GM21381 (cell line): ENCODE measurements around the gene PCSK4.
"Not testable (repeated sequence)": the region's sequence is repeated elsewhere in the genome, so short reads cannot be mapped to it uniquely, and the experiment has no call there.

ENCODE experiments used
- ATAC-seq: cut with Tn5 transposase; IDR thresholded peaks from one replicate; pipeline ENCODE4 v1.9.1; 2021; ENCODE audit warnings: mild to moderate bottlenecking, moderate library complexity; ENCODE audit not compliant: unreplicated experiment

Gene PCSK4

DNA sequence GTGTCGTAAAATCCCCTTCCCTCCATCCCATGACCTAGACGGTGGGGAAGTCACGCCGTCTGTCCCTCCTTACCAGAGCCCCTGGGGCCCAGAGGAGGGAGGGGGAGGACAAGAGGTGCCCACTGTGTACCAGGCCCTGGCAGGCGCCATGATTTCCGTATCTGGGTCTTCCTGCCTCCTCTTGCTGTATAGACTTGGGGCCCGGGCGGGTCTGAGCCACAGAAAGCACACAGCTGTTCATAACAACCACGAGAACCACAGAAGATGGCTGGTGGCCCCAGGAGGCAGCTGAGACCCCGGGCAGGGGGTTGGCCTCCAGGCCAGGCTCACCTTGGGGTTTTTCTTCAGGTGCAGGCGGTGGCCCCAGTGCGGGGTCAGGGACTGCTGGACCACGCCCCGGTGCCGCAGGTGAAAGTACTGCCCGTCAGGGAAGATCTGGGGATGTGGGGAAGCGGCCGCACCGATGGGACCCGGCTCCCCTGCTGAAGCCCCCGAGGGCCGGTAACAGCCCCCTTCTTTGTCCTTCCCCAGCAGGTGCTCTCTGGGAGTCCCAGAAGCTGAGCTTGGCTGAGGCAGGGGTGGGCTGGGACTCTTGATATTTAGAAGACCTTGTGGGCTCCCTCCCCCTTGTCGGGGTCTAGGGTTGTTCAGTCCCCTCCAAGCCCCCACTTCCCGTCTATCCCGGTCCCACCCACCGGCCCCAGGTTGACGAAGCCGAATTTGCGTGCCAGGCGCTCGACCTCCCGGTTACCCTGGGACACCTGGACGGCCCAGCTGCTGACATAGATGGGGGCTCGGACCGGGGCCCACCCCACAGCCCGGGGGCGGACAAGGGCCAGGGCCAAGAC, 463 bp downstream of the PCSK4 start:
- no peak for ATAC-seq

- ATAC-seq: no peak
Measured at GRCh38 chr19:1488282-1488601, 1.9 kb downstream of the PCSK4 start.

- no peak for ATAC-seq
Measured at GRCh38 chr19:1487576-1488281, 2.4 kb downstream of the PCSK4 start.

- no peak for ATAC-seq
Measured at GRCh38 chr19:1486720-1487575, 3.2 kb downstream of the PCSK4 start.

DNA sequence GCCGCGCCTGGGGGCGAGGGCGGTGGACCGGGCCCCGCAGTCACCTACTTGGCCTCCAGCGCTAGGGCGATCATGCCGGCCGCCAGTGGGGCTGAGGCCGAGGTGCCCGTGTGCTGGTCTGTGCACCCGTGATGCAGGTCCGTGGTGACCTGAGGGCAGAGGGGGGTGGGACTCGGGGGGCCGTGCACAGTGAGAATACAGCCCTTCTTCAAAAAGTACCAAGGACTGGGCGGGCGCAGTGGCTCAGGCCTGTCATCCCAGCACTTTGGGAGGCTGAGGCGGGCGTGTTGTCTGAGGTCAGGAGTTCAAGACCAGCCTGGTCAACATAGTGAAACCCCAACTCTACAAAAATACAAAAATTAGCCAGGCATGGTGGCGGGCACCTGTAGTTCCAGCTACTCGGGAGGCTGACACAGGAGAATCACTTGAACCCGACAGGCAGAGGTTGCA, 6.1 kb downstream of the PCSK4 start:
- no peak for ATAC-seq

GRCh38 chr19:1483131-1483978, 6.8 kb downstream of the PCSK4 start:
- no peak for ATAC-seq

- ATAC-seq: no peak
Measured at GRCh38 chr19:1482361-1483130, 7.6 kb downstream of the PCSK4 start.

DNA sequence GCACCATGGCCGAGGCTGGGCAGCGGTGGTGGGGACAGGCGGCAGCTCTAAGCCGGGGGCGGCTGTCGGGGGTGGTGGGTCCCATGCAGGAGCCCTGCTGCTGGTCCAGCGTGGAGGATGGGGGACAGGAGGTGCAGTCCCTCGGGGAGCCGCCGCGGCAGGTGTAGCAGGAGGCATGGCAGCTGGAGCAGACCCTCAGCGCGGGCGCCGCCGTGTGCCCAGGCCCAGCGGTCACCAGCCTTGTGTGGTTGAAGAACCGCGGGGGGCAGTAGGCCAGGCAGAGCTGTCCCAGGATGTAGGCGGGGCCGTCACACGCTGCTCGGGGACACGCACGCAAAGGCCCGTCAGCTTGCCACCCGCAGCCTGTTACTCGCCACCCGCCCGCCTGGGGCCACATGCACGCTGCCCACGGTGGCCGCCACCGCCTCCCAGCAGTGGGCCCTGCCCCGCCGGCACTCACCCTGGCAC, 8.2 kb downstream of the PCSK4 start:
- no peak for ATAC-seq

GRCh38 chr19:1481224-1481892, 8.8 kb downstream of the PCSK4 start:
- no peak for ATAC-seq

DNA sequence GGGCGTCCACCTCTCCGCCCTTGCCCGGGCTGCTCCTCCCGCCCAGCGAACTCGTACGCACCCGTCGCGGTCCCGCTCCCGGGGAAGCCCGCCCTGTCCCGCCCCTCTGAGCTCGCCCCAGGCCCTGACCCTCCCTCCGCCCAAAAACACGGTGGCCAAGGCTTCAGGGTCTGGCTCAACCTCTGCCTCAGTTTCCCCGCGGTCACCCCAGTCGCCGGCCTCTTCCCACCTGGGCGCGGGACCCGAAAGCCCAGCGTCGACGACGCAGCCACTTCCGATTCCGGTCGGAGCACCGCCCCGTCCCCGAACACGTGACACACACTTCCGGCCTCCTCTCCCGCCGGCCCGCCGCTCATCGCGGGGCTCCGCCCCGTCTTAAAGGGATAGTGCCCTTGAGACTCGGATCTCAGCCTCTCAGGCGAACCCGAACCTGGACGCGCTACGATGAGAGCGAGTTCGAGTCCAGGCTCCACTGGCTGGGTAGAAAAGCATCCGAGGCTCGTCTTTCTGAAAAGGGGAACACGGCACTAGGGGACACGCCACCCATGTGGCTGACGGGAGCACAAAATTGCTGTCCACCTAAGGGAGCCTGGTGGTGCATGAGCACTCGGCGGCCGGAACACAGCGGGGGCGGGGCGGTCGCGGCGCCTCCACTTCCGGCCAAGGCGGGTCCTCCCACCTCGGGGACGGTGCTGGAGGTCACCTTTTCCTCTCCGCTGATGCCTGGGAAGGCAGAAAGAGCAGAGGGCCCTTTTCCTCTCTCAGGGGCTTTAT, 11.0 kb downstream of the PCSK4 start, which contains the start of gene C19orf25:
C19orf25 (minus strand) TSS at position 282 of the 774 bp plus-strand sequence. CDS start 312 bp downstream, outside the sequence.
- ATAC-seq: peak; percentile 81

DNA sequence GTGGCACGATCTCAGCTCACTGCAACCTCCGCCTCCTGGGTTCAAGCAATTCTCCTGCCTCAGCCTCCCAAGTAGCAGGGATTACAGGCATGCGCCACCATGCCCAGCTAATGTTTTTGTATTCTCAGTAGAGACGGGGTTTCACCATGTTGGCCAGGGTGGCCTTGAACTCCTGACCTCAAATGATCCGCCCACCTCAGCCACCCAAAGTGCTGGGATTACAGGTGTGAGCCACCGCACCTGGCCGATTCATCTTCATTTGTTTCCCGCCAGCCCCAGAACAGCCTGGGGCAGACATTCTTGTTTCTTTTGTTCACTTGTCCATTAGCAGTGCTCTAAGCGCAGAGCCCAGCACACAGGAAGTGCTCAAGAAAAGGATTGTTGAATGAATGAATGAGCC, 13.1 kb downstream of the PCSK4 start:
- ATAC-seq: not testable (repeated sequence)

GRCh38 chr19:1475751-1476437, 14.3 kb downstream of the PCSK4 start:
- no peak for ATAC-seq

- ATAC-seq: no peak
Measured at GRCh38 chr19:1474765-1475351, 15.3 kb downstream of the PCSK4 start.

DNA sequence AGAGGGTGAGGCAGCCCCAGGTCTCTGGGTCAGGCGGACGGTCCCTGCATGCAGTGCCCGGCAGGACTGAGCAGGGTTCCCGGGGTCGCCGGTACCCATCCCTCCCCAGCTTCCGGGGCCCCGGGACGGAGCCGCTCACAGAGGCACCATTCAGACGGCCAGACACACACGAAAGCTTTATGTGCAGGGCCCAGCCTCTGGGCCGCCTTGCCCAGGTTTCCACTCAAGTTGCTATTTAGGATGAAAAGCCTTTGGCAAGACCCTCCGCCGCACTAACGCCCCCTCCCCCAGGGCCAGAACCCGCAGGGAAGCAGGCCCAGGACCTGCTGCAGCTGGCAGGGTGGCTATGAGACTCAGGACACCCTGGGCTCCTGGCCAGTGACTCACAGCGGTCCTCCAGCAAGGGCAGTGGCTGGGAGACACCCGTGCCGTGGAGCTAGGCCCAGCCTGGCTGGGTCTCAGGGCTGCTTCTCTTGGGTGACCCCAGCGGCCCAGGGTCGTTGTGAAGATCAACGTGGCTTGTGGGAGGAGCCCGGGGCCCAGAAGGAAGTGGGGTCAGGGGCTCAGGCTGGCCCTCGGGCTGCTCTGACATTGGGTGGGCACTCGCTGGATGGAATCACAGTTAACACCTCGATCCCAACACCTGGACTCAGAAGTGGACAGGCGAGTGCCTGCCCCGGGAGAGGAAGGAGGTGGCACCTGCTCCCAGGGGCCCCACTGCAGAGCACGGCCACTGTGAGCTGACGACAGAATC, 16.0 kb downstream of the PCSK4 start:
- ATAC-seq: no peak

DNA sequence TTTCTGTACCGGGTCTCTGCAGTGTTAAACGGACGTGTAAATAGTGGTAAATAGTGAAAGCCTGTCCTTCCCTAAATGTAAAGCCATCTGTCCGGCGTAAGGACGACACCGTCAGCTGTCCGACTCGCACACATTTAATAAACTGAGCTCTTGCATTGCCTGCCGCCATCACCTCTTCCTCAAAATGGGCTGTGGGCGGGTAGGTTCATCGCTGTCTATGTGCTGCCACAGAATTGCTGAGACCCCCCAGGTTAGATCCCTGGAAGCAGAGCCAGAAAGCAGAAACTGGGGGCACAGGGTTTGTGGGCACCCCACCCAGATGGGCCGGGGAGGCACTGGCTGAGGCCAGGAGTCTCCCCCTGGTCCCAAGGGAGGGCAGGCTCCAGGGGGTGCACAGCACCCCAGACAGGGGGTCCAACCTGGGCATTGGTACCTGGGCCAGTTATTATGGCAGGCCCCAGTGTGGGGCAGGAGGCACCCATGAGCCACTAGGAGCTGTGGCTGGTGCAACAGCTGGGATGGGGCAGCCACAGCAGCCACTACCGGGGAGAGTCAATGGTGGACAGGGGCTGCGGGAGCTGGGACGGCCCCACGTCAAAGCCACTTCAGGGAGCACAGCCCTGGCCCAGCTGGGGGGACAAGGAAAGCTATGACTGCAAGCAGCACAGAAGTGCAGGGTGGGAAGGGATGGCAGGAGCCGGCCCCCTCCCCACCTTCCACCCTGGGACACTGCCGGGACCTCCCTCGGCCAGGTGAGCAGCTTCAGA, 16.9 kb downstream of the PCSK4 start:
- no peak for ATAC-seq
